ENCODE results near the gene PLCB4.

The PLCB4 gene

DNA sequence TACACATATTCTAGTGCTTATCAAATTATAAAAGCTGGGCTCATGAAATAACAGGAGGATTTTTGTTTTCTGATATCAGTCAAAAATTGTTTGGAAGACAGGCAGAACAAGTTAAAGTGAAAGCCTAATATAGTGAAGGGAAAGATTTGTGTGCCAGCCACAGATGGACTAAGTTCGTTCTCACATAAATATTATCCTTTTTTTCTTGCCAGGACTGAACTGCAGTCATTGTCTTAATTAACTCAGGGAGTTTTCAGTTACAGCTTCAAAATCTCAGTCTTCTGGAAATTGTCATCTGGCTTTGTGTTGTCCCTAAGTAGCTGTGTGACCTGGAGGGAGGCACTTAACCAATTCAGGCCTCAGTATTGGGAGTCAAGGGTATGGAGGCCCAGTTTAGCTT lies 40.7 kb downstream of the PLCB4 start:
- no peak for DNase-seq

GRCh38 chr20:9110365-9110764 lies 41.5 kb downstream of the PLCB4 start:
- DNase-seq = no peak

DNA sequence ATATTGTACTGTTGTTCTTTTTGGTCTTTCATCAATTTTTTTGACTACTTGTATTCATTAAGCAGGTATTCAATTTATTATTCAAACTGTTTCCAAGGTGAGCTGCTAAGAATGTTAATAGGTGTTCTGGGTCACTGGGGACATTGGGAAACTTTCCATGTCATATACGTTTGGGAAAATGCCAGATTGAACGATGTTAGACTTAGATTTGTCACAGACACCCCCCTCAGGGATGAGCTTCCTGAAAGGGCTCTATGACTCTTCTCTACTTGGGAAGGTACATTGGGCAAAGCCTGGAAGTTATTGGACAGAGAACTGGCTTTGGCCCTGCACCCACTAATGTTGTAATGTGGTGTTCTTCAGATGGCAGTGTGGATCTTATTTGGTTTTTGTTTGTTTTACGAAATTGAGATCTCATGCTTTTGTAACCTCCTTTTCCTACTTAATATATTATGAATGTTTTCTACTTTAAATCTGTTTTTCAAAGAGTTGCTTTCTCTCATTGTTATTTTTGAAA lies 42.1 kb downstream of the PLCB4 start:
- DNase-seq = no peak

DNA sequence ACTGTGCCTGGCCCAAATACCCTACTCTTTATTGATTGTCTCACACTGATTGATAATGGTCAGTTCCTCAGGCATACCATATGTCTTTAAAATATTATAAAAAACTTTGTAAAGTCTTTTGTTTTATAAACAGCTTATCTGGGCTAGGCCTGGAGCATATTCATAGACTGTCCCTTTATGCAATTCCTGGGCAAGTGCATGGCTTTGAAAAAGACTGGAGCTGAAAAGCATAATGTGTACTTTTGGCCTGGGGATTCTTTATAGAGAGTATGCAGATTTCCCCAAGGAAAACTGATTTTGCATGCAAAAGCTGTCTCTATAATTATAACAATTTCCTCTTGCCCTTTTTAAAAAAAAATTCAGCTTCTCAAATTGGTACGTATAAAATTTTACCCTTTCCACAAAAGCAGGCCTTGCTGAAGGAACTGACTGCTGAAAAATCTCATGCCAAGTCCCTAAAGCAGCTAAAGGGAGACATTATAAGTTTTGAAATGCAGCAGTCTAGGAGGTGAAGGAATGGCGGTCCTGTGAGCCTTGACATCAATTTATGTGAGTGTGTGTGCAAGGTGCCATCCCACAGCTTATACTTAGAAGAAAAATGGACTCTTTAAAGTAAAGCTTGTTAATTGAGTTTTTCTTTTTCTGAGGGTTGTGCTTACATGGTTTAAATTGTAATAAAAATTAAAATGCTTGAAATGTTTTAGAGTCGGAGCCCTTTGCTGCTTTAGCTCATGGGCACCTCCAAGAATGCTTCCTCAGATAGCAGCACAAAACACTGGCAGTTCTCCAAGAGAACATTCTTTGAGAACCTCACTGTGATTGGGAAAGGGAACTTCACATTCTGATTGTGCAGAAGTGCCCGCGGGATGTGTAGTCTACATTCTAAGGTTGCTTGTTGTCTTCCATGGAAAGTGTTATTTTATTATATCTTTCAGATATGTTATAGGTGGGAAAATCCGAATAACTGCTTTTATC lies 43.9 kb downstream of the PLCB4 start:
- no peak for DNase-seq

DNA sequence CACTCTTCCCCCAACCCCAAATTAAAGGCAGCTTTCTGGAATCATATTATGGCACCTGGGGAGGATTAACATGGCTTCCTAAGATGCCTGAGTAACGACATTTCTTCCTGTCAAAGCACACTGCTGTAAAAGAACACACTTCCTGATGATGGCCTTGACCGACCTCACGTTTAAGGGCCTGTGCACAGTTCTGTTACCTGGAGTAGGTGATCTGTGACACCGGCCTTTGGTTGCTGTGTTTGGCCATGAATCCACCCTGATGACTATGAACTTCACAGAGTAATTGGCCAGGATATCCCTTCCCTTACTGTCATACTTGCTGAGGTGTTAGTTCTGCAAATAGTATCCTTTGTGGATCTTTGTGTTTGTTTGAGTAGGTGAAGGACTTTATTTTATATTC lies 45.8 kb downstream of the PLCB4 start:
- DNase-seq = no peak

- no peak for DNase-seq
Observed at GRCh38 chr20:9117548-9117947, 48.7 kb downstream of the PLCB4 start.

DNA sequence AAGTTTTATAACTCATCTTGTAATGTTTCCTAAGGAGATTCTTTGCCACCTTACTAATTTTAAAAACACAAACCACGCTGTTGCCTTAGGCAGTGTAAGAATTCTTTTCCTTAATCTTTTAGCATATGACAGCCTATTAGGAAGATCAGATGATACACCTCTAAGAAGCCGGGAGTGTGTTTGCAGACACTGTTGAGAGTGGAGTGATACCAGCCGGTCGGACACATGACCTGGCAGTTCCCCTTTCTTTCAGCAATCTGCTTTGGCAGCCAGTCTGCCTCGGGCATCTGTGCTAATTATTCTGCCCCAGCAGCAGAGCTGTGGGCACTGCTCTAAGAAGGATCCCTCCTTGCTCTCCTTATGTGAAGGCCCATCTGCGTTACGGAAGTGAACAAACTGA lies 50.9 kb downstream of the PLCB4 start:
- no peak for DNase-seq

- no peak for DNase-seq
Observed at GRCh38 chr20:9121211-9121610, 52.3 kb downstream of the PLCB4 start.

DNA sequence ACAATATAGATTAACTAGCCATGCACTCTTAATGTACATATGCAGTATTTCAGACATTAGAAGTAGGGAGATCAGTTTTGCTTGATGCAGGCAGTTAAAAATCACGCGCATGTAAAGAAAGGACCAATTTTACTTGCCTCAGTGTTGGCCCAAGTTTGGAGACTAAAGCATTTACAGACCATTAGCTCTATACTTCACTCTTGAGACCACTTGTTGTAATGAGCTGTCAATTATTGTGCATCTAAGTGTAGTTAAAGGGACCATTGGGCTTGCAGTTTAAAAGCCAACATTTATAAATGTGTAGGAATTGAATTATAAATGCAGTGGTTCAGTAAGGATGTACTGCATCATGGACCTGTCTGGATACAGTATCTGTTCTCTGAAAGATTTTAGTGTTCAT lies 53.7 kb downstream of the PLCB4 start:
- DNase-seq = no peak

DNA sequence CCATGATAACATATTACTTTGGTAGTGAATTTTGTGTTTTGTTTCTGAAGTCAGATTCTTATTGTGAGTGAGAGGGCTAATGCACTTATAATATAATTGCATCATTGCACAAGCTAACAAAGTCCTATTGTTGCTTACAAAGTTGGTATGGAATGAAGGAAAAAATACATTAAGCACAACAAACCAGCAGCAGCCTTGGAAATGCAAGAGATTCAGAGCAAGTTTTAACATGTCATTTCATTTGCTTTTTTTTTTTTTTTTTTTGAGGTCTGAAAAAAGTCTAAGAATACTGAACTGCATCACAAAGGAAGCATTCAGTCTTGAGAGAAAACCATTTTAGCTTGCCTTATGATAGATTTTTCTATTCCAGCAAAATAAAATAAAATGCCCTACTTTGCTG lies 57.6 kb downstream of the PLCB4 start:
- DNase-seq = no peak

DNA sequence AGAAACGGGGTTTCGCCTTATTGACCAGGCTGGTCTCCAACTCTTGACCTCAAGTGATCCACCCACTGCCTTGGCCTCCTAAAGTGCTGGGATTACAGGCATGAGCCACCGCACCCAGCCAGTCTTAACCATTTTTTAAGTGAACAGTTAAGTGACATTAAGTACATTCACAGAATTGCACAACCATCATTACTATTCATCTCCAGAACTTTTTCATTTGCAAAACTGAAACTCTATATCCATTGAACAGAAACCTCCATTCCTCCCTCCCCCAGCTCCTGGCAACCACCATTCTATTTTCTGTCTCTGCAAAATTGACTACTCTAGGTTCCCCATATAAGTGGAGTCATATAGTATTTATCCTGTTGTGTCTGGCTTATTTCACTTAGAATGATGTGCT lies 59.7 kb downstream of the PLCB4 start:
- no peak for DNase-seq

GRCh38 chr20:9129756-9130155 lies 60.9 kb downstream of the PLCB4 start:
- DNase-seq = no peak

GRCh38 chr20:9130521-9130920 lies 61.6 kb downstream of the PLCB4 start:
- DNase-seq = no peak

DNA sequence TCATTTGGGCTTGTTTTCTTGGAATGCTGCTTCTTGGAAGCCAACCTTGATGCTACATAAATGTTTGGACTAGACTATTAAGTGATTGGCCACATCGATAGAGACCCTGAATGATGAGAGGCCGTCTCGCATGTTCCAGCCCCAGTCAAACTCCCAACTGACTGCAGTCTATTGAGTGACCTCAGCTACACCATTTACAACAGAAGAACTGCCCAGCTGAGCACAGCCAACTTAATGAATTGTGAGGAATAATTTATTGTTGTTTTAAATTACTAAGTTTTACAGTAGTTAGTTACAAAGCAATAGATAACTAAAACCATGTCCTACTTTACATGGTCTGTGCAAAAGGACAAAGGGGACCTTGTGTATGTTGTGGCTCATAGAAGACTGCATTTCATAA lies 63.0 kb downstream of the PLCB4 start:
- no peak for DNase-seq

DNA sequence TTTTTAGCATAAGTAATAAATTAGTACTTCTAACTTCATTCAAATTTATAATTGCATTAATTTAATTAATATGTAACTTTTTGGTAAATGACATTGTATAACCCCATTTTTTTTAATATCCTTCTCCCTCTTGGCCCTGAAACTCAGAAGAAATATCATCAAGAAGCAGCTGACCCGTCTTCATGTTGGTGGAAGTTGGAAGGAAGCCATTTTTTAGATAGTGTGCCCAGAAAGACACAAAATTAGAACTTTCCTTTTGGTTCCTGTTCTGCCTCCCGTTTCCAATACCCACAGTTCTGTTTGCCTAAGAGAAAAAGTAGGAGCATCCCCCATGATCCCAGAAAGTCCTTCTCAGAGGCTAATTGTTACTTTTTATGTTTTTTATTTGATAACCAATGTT lies 65.5 kb downstream of the PLCB4 start:
- DNase-seq = no peak

GRCh38 chr20:9136114-9136513 lies 67.2 kb downstream of the PLCB4 start:
- DNase-seq = no peak

GRCh38 chr20:9137001-9137400 lies 68.1 kb downstream of the PLCB4 start:
- no peak for DNase-seq

DNA sequence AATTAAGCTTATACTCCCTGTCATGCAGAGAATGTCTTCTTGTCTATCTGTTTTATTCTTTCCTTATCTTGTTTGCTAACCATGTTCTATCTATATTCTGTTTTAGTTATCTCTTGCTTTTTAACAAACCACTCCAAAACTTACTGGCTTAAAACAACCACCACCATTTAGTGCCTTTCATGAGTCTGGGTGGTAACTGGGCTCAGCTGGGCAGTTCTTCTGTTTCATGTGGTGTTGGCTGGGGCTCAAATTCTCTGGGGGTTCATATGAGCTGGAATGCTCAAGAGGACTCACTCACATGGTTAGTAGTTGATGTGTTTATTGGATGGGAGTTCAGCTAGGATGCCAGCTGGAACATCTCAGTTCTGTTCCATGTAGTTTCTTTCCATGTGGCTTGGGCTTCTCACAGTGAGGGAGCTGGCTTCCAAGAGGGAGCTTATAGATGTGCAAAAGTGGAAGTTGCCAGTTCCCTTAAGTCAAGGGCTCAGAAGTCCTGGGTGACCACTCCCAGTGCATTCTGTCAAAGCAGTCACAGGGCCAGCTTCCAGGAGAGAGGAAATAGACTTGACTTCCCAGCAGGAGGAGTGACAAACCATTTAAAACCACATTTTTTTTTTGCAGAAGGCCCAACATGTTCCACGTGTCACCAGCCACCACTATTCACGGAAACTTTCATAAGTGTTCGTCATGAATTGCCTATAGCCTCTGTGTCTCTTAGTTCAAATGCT lies 70.4 kb downstream of the PLCB4 start:
- DNase-seq = no peak

DNA sequence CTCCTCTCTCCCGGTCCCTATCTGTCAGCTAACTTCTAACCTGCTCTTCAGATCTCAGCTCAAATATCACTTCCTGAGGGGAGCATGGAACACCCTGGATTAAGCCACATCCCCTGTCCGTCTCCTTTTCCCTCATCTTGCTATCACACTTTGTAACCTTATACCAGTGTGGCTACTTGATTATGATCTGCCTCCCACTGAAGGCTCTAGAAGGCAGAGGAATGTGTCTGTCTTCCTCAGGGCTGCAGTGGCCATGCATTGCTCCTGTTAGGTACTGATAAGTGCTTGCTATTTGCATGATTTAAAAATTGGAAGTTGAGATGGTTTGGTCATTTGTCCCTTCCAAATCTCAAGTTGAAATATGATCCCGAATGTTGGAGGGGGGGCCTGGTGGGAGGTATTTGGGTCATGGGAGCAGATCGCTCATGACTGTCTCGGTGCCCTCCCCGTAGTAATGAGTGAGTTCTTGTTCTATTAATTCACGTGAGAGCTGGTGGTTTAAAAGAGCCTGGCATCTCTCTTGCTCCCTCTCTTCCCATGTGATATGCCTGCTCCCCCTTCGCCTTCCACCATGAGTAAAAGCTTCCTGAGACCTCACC lies 71.4 kb downstream of the PLCB4 start:
- no peak for DNase-seq

- no peak for DNase-seq
Observed at GRCh38 chr20:9141070-9141469, 72.2 kb downstream of the PLCB4 start.

DNA sequence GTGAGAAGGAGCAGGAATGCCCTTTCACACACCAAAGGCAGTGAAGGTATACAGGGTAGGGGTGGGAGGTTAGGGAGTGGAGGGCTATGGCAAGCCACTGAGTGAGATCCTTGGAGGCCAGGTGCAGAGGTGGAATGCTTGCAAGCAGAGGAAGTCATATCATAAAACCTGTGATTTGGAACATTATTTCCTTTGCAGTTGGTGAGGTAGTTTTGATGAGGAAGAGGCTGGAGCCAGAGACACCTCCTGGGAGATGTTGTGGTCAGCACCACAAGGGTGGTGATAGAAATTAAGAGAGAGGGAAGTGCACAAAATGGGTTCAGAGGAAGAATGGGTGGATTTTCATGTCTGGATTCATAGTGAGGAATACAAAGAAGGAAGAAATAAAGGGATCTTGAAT lies 73.0 kb downstream of the PLCB4 start:
- DNase-seq = no peak

DNA sequence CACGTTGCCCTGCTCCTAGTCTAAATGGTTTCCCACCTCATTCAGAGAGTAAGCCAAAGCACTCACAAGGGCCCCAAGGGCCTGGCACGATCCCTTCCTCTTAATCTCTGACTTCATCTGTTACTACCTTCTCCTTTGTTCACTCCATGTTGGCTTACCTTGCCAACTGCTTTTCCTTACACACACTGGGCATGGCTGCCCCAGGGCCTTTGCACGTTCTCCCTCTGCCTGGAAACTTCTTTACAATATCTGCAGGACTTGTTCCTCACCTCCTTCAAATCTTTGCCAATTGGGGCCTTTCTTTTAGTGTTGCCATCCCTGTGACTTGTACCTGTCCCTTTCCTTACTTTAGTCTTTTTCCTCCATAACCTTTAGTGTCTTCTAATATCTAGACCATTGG lies 73.9 kb downstream of the PLCB4 start:
- no peak for DNase-seq

DNA sequence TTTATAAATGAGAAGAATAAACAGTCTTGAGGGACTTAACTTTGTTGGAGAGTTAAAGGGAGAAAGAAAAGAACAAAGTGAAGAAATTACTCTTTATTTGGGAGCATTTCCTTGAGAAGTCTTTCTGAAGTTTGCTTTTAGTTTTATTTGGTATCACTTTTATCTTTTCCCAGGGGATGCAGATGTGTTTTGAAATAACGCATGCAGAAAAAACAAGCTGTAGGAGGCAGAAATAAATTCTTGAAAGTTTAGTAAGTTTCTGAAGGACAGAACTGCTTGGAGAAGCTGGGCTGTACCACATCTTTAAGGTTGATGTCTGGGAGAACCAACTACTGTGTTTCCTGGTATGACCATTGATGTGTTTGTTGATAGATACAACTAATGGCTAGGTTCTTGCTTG lies 75.0 kb downstream of the PLCB4 start:
- no peak for DNase-seq

DNA sequence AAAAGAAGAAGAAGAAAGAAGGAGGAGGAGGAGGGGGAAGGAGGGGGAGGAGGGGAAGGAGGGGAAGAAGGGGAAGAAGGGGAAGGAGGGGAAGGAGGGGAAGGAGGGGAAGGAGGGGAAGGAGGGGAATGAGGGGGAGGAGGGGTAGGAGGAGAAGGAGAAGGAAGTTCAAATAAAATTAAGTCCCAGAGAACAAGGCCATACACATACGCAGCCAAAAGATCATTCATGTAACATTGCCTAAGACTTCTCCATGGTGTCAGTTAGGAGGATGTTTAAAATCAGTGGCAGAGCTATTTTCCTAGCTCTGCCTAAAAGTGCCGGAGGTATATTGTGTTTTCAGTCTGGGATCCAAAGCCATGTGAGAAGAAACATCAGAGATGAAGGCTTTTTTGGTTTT lies 75.8 kb downstream of the PLCB4 start:
- DNase-seq = no peak
